ENCODE data around the gene VARS2.
A peak's percentile ranks its signal among the peaks of the same experiment; 100 is the strongest.
"Not testable (repeated sequence)": the region's sequence is repeated elsewhere in the genome, so short reads cannot be mapped to it uniquely, and the experiment has no call there.

The VARS2 gene

GRCh38 chr6:30900863-30901417 is 13.1 kb upstream of the VARS2 start:
- no peak for DNase-seq

DNA sequence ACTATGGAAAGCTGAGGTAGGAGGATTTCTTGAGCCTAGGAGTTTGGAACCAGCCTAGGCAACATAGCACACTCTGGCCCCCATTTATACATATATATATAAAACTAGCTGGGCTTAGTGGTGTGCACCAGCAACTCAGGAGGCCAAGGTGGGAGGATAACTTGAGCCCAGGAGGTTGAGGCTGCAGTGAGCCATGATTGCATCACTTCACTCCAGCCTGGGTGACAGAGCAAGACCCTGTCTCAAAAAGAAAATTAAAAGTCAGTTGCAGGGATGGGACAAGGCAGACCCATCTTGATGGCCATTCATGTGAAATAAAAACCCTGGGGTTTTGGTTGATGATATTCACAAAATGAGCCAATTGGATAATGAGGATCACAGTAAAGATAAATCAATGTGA is 12.6 kb upstream of the VARS2 start:
- no peak for DNase-seq

- DNase-seq = not testable (repeated sequence)
These were observed 11.8 kb upstream of the VARS2 start for GRCh38 chr6:30902196-30902595.

- DNase-seq = no peak
These were observed 11.3 kb upstream of the VARS2 start for GRCh38 chr6:30902709-30903108.

DNA sequence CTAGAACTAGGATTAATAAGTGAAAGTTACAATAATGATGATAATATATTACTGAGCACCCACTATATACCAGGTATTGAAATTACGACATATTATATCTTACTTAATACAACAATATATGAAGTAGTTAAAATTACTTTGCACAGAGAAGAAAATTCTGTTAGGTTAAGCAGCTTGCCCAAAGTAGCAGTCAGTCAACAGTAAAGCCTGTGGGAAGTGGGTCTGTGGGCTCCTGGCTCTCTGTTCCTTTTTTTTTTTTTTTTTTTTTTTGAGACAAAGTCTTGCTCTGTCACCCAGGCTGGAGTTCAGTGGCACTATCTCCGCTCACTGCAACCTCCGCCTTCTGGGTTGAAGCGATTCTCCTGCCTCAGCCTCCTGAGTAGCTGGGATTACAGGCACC is 10.8 kb upstream of the VARS2 start:
- DNase-seq = no peak

GRCh38 chr6:30907290-30907757 is 6.7 kb upstream of the VARS2 start:
- DNase-seq = not testable (repeated sequence)

DNA sequence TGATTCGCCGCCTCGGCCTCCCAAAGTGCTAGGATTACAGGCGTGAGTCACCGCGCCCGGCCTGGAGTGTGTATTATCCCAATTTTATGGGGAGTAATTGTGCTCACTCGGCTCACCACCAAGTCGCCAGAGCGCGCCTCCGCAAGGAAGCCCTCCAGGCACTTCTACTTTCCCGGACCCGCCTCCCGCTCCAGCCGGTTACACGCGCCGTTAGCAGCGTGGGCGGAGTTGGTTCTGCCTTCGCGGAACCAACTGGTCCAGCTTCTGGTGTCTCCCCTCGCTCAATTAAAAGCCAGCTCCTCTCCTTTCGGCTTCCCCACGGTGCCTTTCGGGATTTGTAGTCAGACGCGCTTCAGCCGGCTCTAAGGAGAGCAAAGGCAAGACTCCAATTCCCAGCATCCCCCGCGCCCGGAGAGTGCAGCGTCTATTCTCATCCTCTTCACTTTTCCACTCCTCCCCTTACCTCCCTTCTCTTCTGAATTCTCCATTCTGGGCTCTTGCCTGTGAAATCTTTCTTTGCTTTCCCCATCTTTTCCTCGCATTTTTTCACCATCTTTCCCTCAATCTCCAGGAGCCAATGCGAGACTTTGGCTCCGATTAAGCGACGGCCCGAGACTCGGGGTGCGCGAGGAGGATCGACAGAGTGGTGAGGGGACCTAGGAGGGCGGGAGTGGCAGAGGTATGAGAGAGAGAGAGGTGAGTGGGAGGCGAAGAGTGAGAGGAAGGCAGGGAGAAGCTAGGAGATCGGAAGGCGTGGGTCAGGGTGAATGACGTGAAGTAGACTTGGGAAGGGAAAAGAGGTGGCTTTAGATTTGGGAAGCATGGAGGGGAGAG is 6.1 kb upstream of the VARS2 start, which contains the start of gene GTF2H4:
TSS of gene GTF2H4 (plus strand) at position 450 of the 834 bp plus-strand sequence.
- peak; percentile 95 for DNase-seq

- no peak for DNase-seq
These were observed 5.3 kb upstream of the VARS2 start for GRCh38 chr6:30908700-30909099.

- DNase-seq = not testable (repeated sequence)
These were observed 3.6 kb upstream of the VARS2 start for GRCh38 chr6:30910473-30910872.

GRCh38 chr6:30912746-30913520 is 1.1 kb upstream of the VARS2 start:
- no peak for DNase-seq

- DNase-seq = no peak
These were observed 340 bp upstream of the VARS2 start for GRCh38 chr6:30913721-30914075.

GRCh38 chr6:30914854-30915590 is 984 bp downstream of the VARS2 start:
- no peak for DNase-seq

DNA sequence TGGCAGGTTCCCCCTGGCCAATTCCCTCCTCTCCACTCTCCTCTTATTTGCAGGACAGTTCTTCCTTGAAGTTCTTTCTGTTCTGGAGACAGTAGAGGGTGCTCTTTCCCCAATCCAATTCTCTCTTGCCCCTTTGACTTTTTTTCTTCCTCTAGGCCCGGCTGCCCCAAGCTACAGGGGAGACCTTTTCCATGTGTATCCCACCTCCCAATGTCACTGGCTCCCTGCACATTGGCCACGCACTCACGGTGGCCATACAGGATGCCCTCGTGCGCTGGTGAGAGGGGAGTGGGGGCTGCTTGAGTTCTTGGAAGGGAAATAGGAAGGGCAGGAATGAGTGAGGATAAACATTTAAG is 1.5 kb downstream of the VARS2 start:
- DNase-seq = no peak

DNA sequence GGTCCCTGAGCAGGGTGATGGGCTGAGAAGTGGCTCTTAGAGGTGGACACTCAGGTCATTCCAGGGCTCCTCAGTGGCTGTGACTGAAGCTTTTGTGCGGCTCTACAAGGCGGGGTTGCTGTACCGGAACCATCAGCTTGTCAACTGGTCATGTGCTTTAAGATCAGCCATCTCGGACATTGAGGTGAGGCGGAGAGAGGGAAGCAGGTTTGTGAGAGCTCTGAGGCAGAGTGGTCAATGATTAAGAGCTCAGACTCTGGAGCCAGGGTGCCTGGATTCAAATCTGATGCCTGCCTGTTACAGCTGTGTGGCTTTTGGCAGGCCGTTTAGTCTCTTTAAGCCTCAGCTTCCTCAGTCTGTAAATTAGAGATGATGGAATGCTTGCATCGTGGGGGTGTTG is 3.0 kb downstream of the VARS2 start:
- DNase-seq = no peak

DNA sequence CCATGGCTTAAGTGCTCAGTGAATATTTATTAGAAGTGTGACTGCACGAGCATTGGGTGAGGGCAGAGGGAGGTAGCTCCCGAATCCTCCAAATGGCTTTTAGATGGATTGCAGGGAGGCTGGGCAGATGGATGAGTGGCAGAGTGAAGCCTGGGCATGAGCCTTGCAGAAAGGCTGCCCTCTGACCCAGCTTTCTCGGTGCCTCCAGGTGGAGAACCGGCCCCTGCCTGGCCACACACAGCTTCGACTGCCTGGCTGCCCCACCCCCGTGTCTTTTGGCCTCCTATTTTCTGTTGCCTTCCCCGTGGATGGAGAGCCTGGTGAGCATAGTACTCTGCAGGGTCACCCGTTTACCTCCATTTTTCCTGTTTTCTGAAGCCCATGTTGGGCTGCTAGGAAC is 3.4 kb downstream of the VARS2 start:
- DNase-seq = no peak

GRCh38 chr6:30918670-30919069 is 4.6 kb downstream of the VARS2 start:
- no peak for DNase-seq

GRCh38 chr6:30922447-30922852 is 8.4 kb downstream of the VARS2 start:
- no peak for DNase-seq

DNA sequence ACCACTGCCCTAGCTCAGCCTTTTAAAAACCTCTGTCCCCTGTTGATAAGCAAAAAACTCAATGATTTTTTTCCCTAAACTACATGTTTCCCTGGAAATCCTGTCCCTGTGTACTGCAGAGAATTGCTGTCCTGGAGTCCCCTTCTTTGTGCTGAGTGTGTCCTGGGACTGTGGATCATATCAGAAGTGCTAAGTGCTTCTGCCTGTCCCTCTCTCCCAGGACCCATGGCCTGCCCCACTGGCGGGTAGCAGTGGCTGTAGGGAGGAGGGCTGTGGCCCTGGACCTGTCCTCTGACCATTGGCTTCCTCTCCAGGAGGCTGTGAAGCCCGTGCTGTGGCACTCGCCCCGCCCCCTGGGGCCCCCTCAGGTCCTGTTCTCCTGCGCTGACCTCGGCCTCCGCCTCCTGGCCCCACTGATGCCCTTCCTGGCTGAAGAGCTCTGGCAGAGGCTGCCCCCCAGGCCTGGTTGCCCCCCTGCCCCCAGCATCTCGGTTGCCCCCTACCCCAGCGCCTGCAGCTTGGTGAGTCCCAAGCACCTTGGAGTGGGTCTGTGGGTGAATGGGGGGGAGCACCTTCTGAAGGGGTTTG is 10.1 kb downstream of the VARS2 start:
- DNase-seq = not testable (repeated sequence)

DNA sequence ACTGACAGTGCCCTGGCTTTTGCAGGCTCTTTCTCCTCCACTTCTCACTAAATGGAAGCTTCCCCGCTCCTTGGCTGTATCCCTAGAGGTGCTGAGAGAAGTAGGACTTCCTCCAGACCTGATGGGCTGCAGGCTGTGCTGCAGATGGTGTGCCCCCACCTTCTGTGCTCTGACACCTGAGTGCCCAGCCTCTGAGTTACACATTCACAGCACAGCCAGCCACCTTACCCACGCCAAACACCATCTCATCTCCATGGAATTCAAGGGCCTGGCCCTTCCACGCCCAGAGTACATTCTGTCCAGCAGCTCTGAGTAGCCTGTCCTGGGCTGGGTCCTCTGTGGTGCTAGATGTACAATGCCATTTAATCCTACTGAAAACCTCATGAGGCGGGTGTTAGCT is 12.6 kb downstream of the VARS2 start:
- DNase-seq = no peak

DNA sequence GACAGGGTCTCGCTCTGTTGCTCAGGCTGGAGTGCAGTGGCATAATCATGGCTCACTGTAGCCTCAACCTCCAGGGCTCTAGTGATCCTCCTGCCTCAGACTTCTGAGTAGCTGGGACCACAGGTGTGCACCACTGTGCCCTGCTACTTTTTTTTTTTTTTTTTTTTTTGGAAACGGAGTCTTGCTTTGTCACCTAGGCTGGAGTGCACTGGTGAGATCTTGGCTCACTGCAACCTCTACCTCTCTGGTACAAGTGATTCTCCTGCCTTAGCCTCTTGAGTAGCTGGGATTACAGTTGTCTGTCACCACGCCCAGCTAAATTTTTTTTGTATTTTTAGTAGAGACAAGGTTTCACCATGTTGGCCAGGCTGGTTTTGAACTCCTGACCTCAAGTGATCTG is 13.0 kb downstream of the VARS2 start:
- not testable (repeated sequence) for DNase-seq

GRCh38 chr6:30928677-30929076 is 14.6 kb downstream of the VARS2 start:
- no peak for DNase-seq

- no peak for DNase-seq
These were observed 16.5 kb downstream of the VARS2 start for GRCh38 chr6:30930506-30930905.

GRCh38 chr6:30931272-30931671 is 17.2 kb downstream of the VARS2 start:
- no peak for DNase-seq

Measured in activated CD4-positive, alpha-beta T cell treated with anti-CD3 and anti-CD28 coated beads, Interleukin-2, amount 50 U/mL, for 1 hour (primary cell).